ENCODE measurements around the gene RTL10.

Gene RTL10

GRCh38 chr22:19815093-19815822, 39.4 kb downstream of the RTL10 start:
- Histone ChIP-seq H3K27ac (ENCODE audit: extremely low read depth, low read depth, low read length) (no peak overlapping the region), H3K4me3 (ENCODE audit: low read depth, low read length) (no peak overlapping the region), H3K36me3 (ENCODE audit: control insufficient read depth in 2 of 2, insufficient read depth in 1 of 2, low read length in 2 of 2) (peaks cover 0 to 26% of the 10 kb centered on the region in 2 experiments; a peak in 1 of 3 replicates), H3K9me3 (ENCODE audit: control insufficient read depth, insufficient read depth, low read depth, low read length) (no peaks in the 10 kb centered on the region), H3K4me1 (ENCODE audit: control insufficient read depth, insufficient read depth, low read length) (no peaks in the 10 kb centered on the region)
- no peak for TF ChIP-seq ZNF513 (tag by site-specific recombination; IDR thresholded peaks at IDR 0.05)
- TF ChIP-seq ZNF830 (tag by site-specific recombination; IDR thresholded peaks at IDR 0.05; ENCODE audit: low read depth) = no peak
- ChIA-PET CTCF (interaction anchor here (0.7 to 1.2 kb wide), 2 partner anchors 85 to 132 kb away, joined by 3 to 5 read pairs; no protein-coding TSS in a partner anchor), POLR2A (no interaction called here)

GRCh38 chr22:19814428-19814827, 40.2 kb downstream of the RTL10 start:
- Histone ChIP-seq H3K4me1 (ENCODE audit: control insufficient read depth, insufficient read depth, low read length) (no peaks in the 10 kb centered on the region), H3K36me3 (ENCODE audit: control insufficient read depth in 2 of 2, insufficient read depth in 1 of 2, low read length in 2 of 2) (peaks cover 0 to 20% of the 10 kb centered on the region in 2 experiments; a peak in 1 of 3 replicates), H3K9me3 (ENCODE audit: control insufficient read depth, insufficient read depth, low read depth, low read length) (no peaks in the 10 kb centered on the region), H3K4me3 (ENCODE audit: low read depth, low read length) (no peak overlapping the region), H3K27ac (ENCODE audit: extremely low read depth, low read depth, low read length) (no peak overlapping the region)
- ChIA-PET CTCF (interaction anchor here (1.1 to 1.2 kb wide), 2 partner anchors 14 to 84 kb away, joined by 4 to 7 read pairs; no protein-coding TSS in a partner anchor), POLR2A (no interaction called here)
- TF ChIP-seq ZNF16 (tag by site-specific recombination; IDR thresholded peaks at IDR 0.05; ENCODE audit: low read depth) = no peak
- TF ChIP-seq ZNF701 (tag by site-specific recombination; IDR thresholded peaks at IDR 0.05) = no peak
- TF ChIP-seq ZFHX2 (tag by site-specific recombination; conservative IDR thresholded peaks at IDR 0.05) = no peak
- TF ChIP-seq ZNF623 (tag by site-specific recombination; IDR thresholded peaks at IDR 0.05) = no peak
- no peak for TF ChIP-seq ZNF214 (tag by site-specific recombination; IDR thresholded peaks at IDR 0.05; ENCODE audit: borderline replicate concordance)
- TF ChIP-seq ZNF433 (tag by site-specific recombination; IDR thresholded peaks at IDR 0.05; ENCODE audit: low read depth) = no peak

GRCh38 chr22:19812910-19813309, 41.8 kb downstream of the RTL10 start:
- no peak overlapping the region for H3K27ac ChIP-seq (ENCODE audit: extremely low read depth, low read depth, low read length)
- H3K4me1 ChIP-seq (ENCODE audit: control insufficient read depth, insufficient read depth, low read length) = no peaks in the 10 kb centered on the region
- CTCF ChIA-PET = no interaction called here
- H3K9me3 ChIP-seq (ENCODE audit: control insufficient read depth, insufficient read depth, low read depth, low read length) = no peaks in the 10 kb centered on the region
- POLR2A ChIA-PET = no interaction called here
- H3K36me3 ChIP-seq (ENCODE audit: control insufficient read depth in 2 of 2, insufficient read depth in 1 of 2, low read length in 2 of 2) = peaks cover 0 to 17% of the 10 kb centered on the region in 2 experiments; a peak in 1 of 3 replicates
- no peak overlapping the region for H3K4me3 ChIP-seq (ENCODE audit: low read depth, low read length)
- no peak for TF ChIP-seq ZNF513 (tag by site-specific recombination; IDR thresholded peaks at IDR 0.05)
- no peak for TF ChIP-seq ZNF10 (tag by site-specific recombination; IDR thresholded peaks at IDR 0.05)
- no peak for TF ChIP-seq TCF7L2 (IDR thresholded peaks at IDR 0.05; ENCODE audit: borderline replicate concordance, low read depth, low read length)
- no peak for TF ChIP-seq ZNF280C (tag by site-specific recombination; IDR thresholded peaks at IDR 0.05)
- TF ChIP-seq ZNF175 (tag by site-specific recombination; IDR thresholded peaks at IDR 0.05) = no peak
- no peak for TF ChIP-seq ZNF473 (tag by site-specific recombination; IDR thresholded peaks at IDR 0.05)
- no peak for TF ChIP-seq ZNF121 (tag by site-specific recombination; IDR thresholded peaks at IDR 0.05)
- TF ChIP-seq KLF1 (tag by site-specific recombination; IDR thresholded peaks at IDR 0.05) = no peak
- no peak for TF ChIP-seq PRDM4 (tag by site-specific recombination; IDR thresholded peaks at IDR 0.05)
- no peak for TF ChIP-seq ZNF404 (tag by site-specific recombination; IDR thresholded peaks at IDR 0.05)
- TF ChIP-seq ELK4 (IDR thresholded peaks at IDR 0.05; ENCODE audit: borderline replicate concordance, low read depth, low read length) = no peak
- no peak for TF ChIP-seq FEZF1 (tag by site-specific recombination; IDR thresholded peaks at IDR 0.05)
- no peak for TF ChIP-seq GFI1B (tag by site-specific recombination; IDR thresholded peaks at IDR 0.05)
